ENCODE data around the gene PLS1.
"Not testable (repeated sequence)": the region's sequence is repeated elsewhere in the genome, so short reads cannot be mapped to it uniquely, and the experiment has no call there.

The PLS1 gene

GRCh38 chr3:142595951-142596725 lies at the start of gene PLS1:
PLS1 (plus strand) TSS chr3:142596393; CDS start chr3:142664238, 67,845 bp downstream.
- peak; percentile 33 for FAIRE-seq

GRCh38 chr3:142549986-142550385 lies 46.2 kb upstream of the PLS1 start:
- no peak for FAIRE-seq

- not testable (repeated sequence) for FAIRE-seq
Measured at GRCh38 chr3:142552579-142552978, 43.6 kb upstream of the PLS1 start.

GRCh38 chr3:142553741-142554140 lies 42.5 kb upstream of the PLS1 start:
- peak; percentile 19 for FAIRE-seq

GRCh38 chr3:142560118-142560517 lies 36.1 kb upstream of the PLS1 start:
- FAIRE-seq = no peak

- no peak for FAIRE-seq
Measured at GRCh38 chr3:142563496-142563997, 32.6 kb upstream of the PLS1 start.

GRCh38 chr3:142566096-142566495 lies 30.1 kb upstream of the PLS1 start:
- FAIRE-seq = no peak

- FAIRE-seq = no peak
Measured at GRCh38 chr3:142568393-142569017, 27.7 kb upstream of the PLS1 start.

GRCh38 chr3:142569422-142569821 lies 26.8 kb upstream of the PLS1 start:
- not testable (repeated sequence) for FAIRE-seq

- not testable (repeated sequence) for FAIRE-seq
Measured at GRCh38 chr3:142574223-142574622, 22.0 kb upstream of the PLS1 start.

GRCh38 chr3:142574665-142575064 lies 21.5 kb upstream of the PLS1 start:
- FAIRE-seq = no peak

GRCh38 chr3:142576792-142577191 lies 19.4 kb upstream of the PLS1 start:
- FAIRE-seq = no peak

GRCh38 chr3:142577696-142578328 lies 18.4 kb upstream of the PLS1 start:
- no peak for FAIRE-seq

- FAIRE-seq = peak; percentile 91
Measured at GRCh38 chr3:142578329-142579223, 17.6 kb upstream of the PLS1 start, which contains the start of gene ATR. ATR (minus strand) TSS chr3:142578733; CDS start chr3:142578704, 29 bp downstream.

GRCh38 chr3:142580061-142580423 lies 16.2 kb upstream of the PLS1 start:
- no peak for FAIRE-seq

- not testable (repeated sequence) for FAIRE-seq
Measured at GRCh38 chr3:142581070-142581469, 15.1 kb upstream of the PLS1 start.

- peak; percentile 95 for FAIRE-seq
Measured at GRCh38 chr3:142586803-142587406, 9.3 kb upstream of the PLS1 start.

GRCh38 chr3:142588703-142589102 lies 7.5 kb upstream of the PLS1 start:
- no peak for FAIRE-seq

- FAIRE-seq = not testable (repeated sequence)
Measured at GRCh38 chr3:142592268-142592667, 3.9 kb upstream of the PLS1 start.

GRCh38 chr3:142595141-142595540 lies 1.1 kb upstream of the PLS1 start:
- FAIRE-seq = no peak

- no peak for FAIRE-seq
Measured at GRCh38 chr3:142595581-142595950, 627 bp upstream of the PLS1 start.

- FAIRE-seq = no peak
Measured at GRCh38 chr3:142596726-142597088, 514 bp downstream of the PLS1 start.
